ENCODE results near the gene INTS11. TPM values are rescaled to one million over a fixed set of nuclear protein-coding genes. Genes with fewer than 3 reads are reported as not detected.

Gene INTS11
- total and polyA plus RNA-seq, 2 donors (not counting 1 experiment from before 2014, with no cell fraction given), result 149 to 245 TPM

GRCh38 chr1:1337793-1338147 is 13.3 kb upstream of the INTS11 start:
- Histone ChIP-seq H3K4me1 (ENCODE audit: control insufficient read depth in 2 of 2, insufficient read depth in 2 of 2, low read length in 2 of 2) (no peaks in the 10 kb centered on the region), H3K4me3 (ENCODE audit: control extremely low read depth in 1 of 5, extremely low read depth in 1 of 5, insufficient read depth in 1 of 5, low read depth in 2 of 5, low read length in 4 of 5) (no peak overlapping the region), H4K20me1 (ENCODE audit: control insufficient read depth, insufficient read depth, low read length, poor library complexity, severe bottlenecking) (no peaks in the 10 kb centered on the region), H2AFZ (ENCODE audit: insufficient read depth, low read depth, low read length, poor library complexity, severe bottlenecking) (no peak overlapping the region), H3K79me2 (ENCODE audit: control insufficient read depth, insufficient read depth, low read length) (no peaks in the 10 kb centered on the region), H3K9ac (ENCODE audit: low read length) (no peak overlapping the region), H3K9me3 (ENCODE audit: control extremely low read depth in 1 of 3, control insufficient read depth in 2 of 3, insufficient read depth in 1 of 3, low read length in 2 of 3) (peaks cover 0 to 7% (median 0%) of the 10 kb centered on the region in 3 donors), H3K27ac (ENCODE audit: low read length in 2 of 2) (no peak overlapping the region), H3K27me3 (replicated peaks in 1 of 4; ENCODE audit: control extremely low read depth in 1 of 4, control insufficient read depth in 3 of 4, insufficient read depth in 4 of 4, low read length in 3 of 4) (no peaks in the 10 kb centered on the region), H3K4me2 (replicated peaks; ENCODE audit: low read depth, low read length, poor library complexity, severe bottlenecking) (no peak overlapping the region), H3K36me3 (replicated peaks in 1 of 2; ENCODE audit: control extremely low read depth in 1 of 2, control insufficient read depth in 1 of 2, extremely low read depth in 1 of 2, insufficient read depth in 2 of 2, low read length in 1 of 2) (peaks cover 0 to 12% of the 10 kb centered on the region in 2 experiments)
- H3K9me3 Mint-ChIP-seq (ENCODE audit: insufficient read depth), result no peaks in the 10 kb centered on the region
- DNase-seq, result no peak
- ChIA-PET POLR2A (interaction anchor here (0.6 kb wide), 1 partner anchor 345 kb away, joined by 3 read pairs; no protein-coding TSS in a partner anchor), CTCF (no interaction called here)
- peaks cover under 1% of the 10 kb centered on the region for H3K4me1 Mint-ChIP-seq
- TF ChIP-seq CTCF (IDR thresholded peaks at IDR 0.05) (no peak), EZH2 (IDR thresholded peaks at IDR 0.05; ENCODE audit: borderline replicate concordance, insufficient read depth, low read depth, low read length, poor library complexity, severe bottlenecking) (no peak)
- H3K27ac Mint-ChIP-seq, result no peak overlapping the region
- 93% methylated on average over 14 of the region's 18 CpGs for WGBS (ENCODE audit: insufficient coverage)
- intact Hi-C loops (cut with micrococcal nuclease), result no loop called here
- H3K27me3 Mint-ChIP-seq, result no peaks in the 10 kb centered on the region
- peak; percentile 32 for ATAC-seq (ENCODE audit: low read depth)
- H3K4me3 Mint-ChIP-seq, result no peak overlapping the region

- H3K4me1 ChIP-seq (ENCODE audit: control insufficient read depth in 2 of 2, insufficient read depth in 2 of 2, low read length in 2 of 2), result no peaks in the 10 kb centered on the region
- DNase-seq (no peak), ATAC-seq (ENCODE audit: low read depth) (no peak)
- H2AFZ ChIP-seq (ENCODE audit: insufficient read depth, low read depth, low read length, poor library complexity, severe bottlenecking), result no peak overlapping the region
- H3K9me3 ChIP-seq (ENCODE audit: control extremely low read depth in 1 of 3, control insufficient read depth in 2 of 3, insufficient read depth in 1 of 3, low read length in 2 of 3), result peaks cover 0 to 7% (median 0%) of the 10 kb centered on the region in 3 donors
- H3K4me1 Mint-ChIP-seq, result peaks cover 2% of the 10 kb centered on the region
- intact Hi-C loops (cut with micrococcal nuclease), result no loop called here
- no peaks in the 10 kb centered on the region for H3K27me3 ChIP-seq (replicated peaks in 1 of 4; ENCODE audit: control extremely low read depth in 1 of 4, control insufficient read depth in 3 of 4, insufficient read depth in 4 of 4, low read length in 3 of 4)
- no peak overlapping the region for H3K27ac ChIP-seq (ENCODE audit: low read length in 2 of 2)
- 94% methylated on average over 31 of the region's 32 CpGs for WGBS (ENCODE audit: insufficient coverage)
- H4K20me1 ChIP-seq (ENCODE audit: control insufficient read depth, insufficient read depth, low read length, poor library complexity, severe bottlenecking), result no peaks in the 10 kb centered on the region
- H3K9me3 Mint-ChIP-seq (ENCODE audit: insufficient read depth), result no peaks in the 10 kb centered on the region
- no peak overlapping the region for H3K4me3 Mint-ChIP-seq
- no peaks in the 10 kb centered on the region for H3K79me2 ChIP-seq (ENCODE audit: control insufficient read depth, insufficient read depth, low read length)
- H3K27me3 Mint-ChIP-seq, result no peaks in the 10 kb centered on the region
- no peak for TF ChIP-seq CTCF (IDR thresholded peaks at IDR 0.05)
- TF ChIP-seq EZH2 (IDR thresholded peaks at IDR 0.05; ENCODE audit: borderline replicate concordance, insufficient read depth, low read depth, low read length, poor library complexity, severe bottlenecking), result no peak
- H3K9ac ChIP-seq (ENCODE audit: low read length), result no peak overlapping the region
- peaks cover 0 to 12% of the 10 kb centered on the region in 2 experiments for H3K36me3 ChIP-seq (replicated peaks in 1 of 2; ENCODE audit: control extremely low read depth in 1 of 2, control insufficient read depth in 1 of 2, extremely low read depth in 1 of 2, insufficient read depth in 2 of 2, low read length in 1 of 2)
- ChIA-PET POLR2A (no interaction called here), CTCF (no interaction called here)
- no peak overlapping the region for H3K4me2 ChIP-seq (replicated peaks; ENCODE audit: low read depth, low read length, poor library complexity, severe bottlenecking)
- no peak overlapping the region for H3K27ac Mint-ChIP-seq
- no peak overlapping the region for H3K4me3 ChIP-seq (ENCODE audit: control extremely low read depth in 1 of 5, extremely low read depth in 1 of 5, insufficient read depth in 1 of 5, low read depth in 2 of 5, low read length in 4 of 5)
Measured at GRCh38 chr1:1336931-1337792, 12.7 kb upstream of the INTS11 start.
